GM10248 (cell line): Measurements from ENCODE around the gene HAUS1.
"Not testable (repeated sequence)": the region's sequence is repeated elsewhere in the genome, so short reads cannot be mapped to it uniquely, and the experiment has no call there.

ENCODE experiments used
- CTCF ChIA-PET: fragments of 300-600 bp; sonication (Branson Sonifier 250); formaldehyde crosslinking; extraction: SDS; loops from one replicate; lab custom pipeline; 2021; ENCODE audit warnings: antibody characterized with exemption; lab: Yijun Ruan, JAX
- POLR2A ChIA-PET: fragments of 350-650 bp; sonication (Branson Sonifier 250); formaldehyde crosslinking; extraction: SDS; loops from one replicate; lab custom pipeline; 2020; ENCODE audit warnings: antibody characterized with exemption; lab: Yijun Ruan, JAX
- DNase-seq: peaks from one replicate; pipeline ENCODE4 v3.0.0; 2012; ENCODE audit errors: extremely low spot score
- CTCF ChIP-seq: IDR thresholded peaks from 2 replicates; pipeline ENCODE4 v1.5.1; 2012; ENCODE audit warnings: mild to moderate bottlenecking, low read depth; ENCODE audit errors: extremely low read depth, missing control alignments, control extremely low read depth

HAUS1 gene

GRCh38 chr18:46097801-46098615, 6.2 kb upstream of the HAUS1 start, which contains the start of gene ATP5F1A:
Gene ATP5F1A, minus strand, starts transcription at chr18:46098296. Its CDS starts 65 bp downstream, at chr18:46098231.
- no peak for TF ChIP-seq CTCF
- DNase-seq: peak; percentile 90
- POLR2A ChIA-PET: interaction anchor here (0.6 kb wide), 1 partner anchor 34 kb away, joined by 5 read pairs; no protein-coding TSS in a partner anchor
- CTCF ChIA-PET: interaction anchor here (0.8 to 1.3 kb wide), 3 partner anchors 24 to 431 kb away, joined by 3 to 5 read pairs (median 5); a partner anchor contains a TSS

- DNase-seq: no peak
- CTCF ChIA-PET: interaction anchor here (0.8 to 1.0 kb wide), 3 partner anchors 75 to 432 kb away, joined by 3 to 5 read pairs (median 3); a partner anchor contains a TSS
Observed at GRCh38 chr18:46098616-46098933, 5.6 kb upstream of the HAUS1 start.

DNA sequence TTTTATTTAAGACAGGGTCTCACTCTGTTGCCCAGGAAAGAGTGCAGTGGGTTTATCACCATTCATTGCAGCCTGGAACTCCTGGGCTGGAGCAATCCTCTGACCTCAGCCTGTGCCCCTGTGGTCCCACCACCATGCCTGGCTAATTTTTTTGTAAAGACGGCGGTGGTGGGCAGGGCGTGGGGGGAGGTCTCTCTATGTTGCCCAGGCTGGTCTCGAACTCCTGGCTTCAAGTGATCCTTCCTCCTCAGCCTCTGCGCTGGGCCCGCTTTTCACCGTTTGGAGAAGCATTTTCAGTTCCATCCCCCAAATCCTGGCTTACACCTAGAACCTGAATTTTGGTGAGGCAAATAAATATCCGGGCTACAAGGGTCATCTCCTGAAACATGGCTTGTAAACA, 4.7 kb upstream of the HAUS1 start:
- ChIA-PET POLR2A (no interaction called here), CTCF (interaction anchor here (1.0 kb wide), 1 partner anchor 433 kb away, joined by 5 read pairs; no protein-coding TSS in a partner anchor)
- no peak for DNase-seq
- no peak for TF ChIP-seq CTCF

More at GRCh38 chr18:46098616-46098933, 5.6 kb upstream of the HAUS1 start:
- no peak for TF ChIP-seq CTCF
- POLR2A ChIA-PET: no interaction called here

DNA sequence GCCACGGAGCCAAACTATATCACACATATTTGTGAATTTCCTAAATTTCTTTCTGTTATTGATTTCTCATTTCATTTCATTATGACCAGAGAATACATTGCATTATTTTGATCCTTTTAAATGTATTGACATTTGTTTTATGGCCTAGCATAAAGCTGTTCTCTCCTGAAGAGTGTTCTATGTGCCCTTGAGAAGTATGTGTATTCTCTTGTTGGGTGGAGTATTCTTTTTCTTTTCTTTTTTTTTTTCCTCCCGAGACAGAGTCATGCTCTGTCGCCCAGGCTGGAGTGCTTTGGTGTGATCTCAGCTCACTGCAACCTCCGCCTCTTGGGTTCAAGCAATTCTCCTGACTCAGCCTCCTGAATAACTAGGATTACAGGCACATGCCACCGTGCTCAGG, 5.2 kb downstream of the HAUS1 start:
- CTCF ChIA-PET: interaction anchor here (0.9 kb wide), 1 partner anchor 10 kb away, joined by 3 read pairs; no protein-coding TSS in a partner anchor
- POLR2A ChIA-PET: no interaction called here
- TF ChIP-seq CTCF: no peak

GRCh38 chr18:46110406-46110805, 6.2 kb downstream of the HAUS1 start:
- POLR2A ChIA-PET: no interaction called here

More for the DNA sequence above, 5.2 kb downstream of the HAUS1 start:
- no peak for DNase-seq

GRCh38 chr18:46113751-46114150, 9.6 kb downstream of the HAUS1 start:
- ChIA-PET CTCF (interaction anchor here (0.8 to 2.0 kb wide), 4 partner anchors 13 to 544 kb away, joined by 3 to 7 read pairs (median 5); no protein-coding TSS in a partner anchor), POLR2A (interaction anchor here (0.5 kb wide), 1 partner anchor 47 kb away, joined by 3 read pairs; no protein-coding TSS in a partner anchor)
- DNase-seq: no peak

More at GRCh38 chr18:46110406-46110805, 6.2 kb downstream of the HAUS1 start:
- no peak for DNase-seq
- CTCF ChIA-PET: interaction anchor here (0.9 kb wide), 2 partner anchors 9 to 12 kb away, joined by 3 read pairs; no protein-coding TSS in a partner anchor
- no peak for TF ChIP-seq CTCF

DNA sequence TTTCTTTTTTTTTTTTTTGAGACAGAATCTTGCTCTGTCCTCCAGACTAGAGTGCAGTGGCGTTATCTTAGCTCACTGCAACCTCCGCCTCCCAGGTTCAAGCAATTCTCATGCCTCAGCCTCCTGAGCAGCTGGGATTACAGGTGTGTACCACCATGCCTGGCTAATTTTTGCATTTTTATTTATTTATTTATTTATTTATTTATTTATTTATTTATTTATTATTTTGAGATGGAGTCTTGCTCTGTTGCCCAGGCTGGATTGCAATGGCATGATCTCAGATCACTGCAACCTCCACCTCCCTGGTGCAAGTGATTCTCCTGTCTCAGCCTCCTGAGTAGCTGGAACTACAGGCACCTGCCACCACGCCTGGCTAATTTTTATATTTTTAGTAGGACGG, 22.4 kb downstream of the HAUS1 start:
- POLR2A ChIA-PET, DNase-seq: not testable (repeated sequence)
- CTCF ChIA-PET: interaction anchor here (0.6 to 2.0 kb wide), 3 partner anchors 12 to 154 kb away, joined by 3 to 7 read pairs (median 6); no protein-coding TSS in a partner anchor

More at GRCh38 chr18:46113751-46114150, 9.6 kb downstream of the HAUS1 start:
- TF ChIP-seq CTCF: no peak
